ENCODE measurements around the gene SDCBP2.

SDCBP2 gene

GRCh38 chr20:1327241-1327653, 1.7 kb downstream of the SDCBP2 start:
- H3K4me3 ChIP-seq (ENCODE audit: low read length), result no peak overlapping the region
- DNase-seq (ENCODE audit: low read depth), result no peak
- no peak for TF ChIP-seq CTCF (conservative IDR thresholded peaks at IDR 0.05; ENCODE audit: low read depth, low read length)

DNA sequence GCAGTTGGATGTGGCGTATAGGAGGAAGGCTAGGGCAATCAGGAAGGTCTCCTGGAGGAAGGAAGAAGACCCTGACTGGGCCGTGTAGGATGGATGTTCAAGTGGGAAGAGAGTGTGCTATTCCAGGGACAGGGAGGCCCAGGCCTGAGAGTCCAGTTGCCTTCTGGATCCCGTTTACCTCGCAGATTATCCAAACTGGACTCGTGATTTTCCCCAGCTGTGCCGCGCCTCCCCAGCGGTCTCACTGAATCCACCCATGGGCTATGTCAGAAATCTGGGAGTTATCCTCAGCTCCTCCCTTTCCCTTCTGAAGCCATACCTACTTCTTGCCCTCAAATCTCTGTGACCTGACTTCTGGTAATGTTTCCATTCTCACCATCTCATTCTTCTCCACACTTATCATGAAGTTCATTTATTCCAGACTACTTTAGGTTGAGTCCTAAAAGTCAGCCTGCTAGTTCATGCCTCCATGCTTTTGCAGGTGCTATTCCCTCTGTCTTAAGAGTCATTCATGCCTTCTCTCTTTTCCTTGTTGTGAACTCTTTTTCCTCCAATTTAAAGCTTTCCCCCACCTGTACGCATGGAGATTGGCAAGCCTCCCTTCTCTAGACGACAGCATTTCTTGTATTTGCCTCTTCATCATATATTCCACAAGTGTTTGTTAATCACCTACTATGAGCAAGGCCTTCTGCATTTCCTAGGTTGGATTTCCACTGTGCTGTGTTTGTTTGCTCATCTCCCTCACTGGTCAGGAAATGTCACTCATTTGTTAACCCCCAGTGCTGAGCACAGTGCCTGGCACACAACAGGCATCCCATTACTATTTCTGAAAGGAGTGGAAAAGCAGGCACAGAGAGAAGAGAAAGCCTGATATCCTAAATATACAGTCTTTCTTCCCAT, 2.7 kb downstream of the SDCBP2 start:
- TF ChIP-seq CTCF (conservative IDR thresholded peaks at IDR 0.05; ENCODE audit: low read depth, low read length), result no peak
- DNase-seq (ENCODE audit: low read depth), result no peak

DNA sequence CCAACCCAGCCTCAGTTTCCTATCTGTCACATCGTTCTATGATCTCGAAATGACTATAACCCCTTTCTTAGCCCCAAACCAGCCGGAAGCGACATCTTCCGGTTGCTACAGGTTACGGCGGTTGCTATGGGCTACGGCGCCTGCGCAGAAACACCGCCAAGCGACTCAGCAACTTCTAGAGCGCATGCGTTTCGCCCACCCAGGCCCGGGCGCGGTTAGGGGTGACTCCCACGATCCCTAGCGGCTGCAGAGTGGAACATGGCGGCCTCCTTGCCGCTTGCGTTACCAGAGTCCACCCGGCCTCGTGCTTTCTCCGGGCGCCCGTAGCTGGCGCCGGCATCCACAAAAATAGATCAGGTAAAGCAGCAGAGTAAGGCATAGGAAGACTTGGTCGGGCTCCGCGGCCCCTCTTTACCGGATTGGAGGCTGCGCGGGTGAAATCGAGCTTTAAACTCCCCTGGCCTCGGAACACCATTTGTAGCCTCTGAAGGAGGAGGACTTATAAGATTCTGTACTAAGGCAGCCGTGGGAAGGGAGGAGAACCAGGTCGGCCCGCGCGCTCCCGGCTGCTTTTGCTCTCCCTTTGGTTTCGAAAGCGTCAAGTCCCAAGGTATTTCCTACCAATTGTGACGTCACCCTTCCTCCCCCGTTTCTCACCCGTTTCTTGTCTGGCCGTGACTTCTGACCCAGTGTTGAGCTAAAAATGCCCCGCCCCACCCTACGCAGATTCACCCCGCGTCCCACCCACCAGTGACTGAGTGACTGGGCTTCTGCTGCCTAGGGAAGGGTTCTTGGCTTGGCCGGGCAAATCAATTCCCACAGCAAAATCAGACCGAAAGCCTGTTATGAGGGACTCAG, 3.5 kb downstream of the SDCBP2 start:
- TF ChIP-seq CTCF (conservative IDR thresholded peaks at IDR 0.05; ENCODE audit: low read depth, low read length), result no peak
- H3K4me3 ChIP-seq (ENCODE audit: low read length), result peak overlapping the region; percentile 94
- DNase-seq (ENCODE audit: low read depth), result peak; percentile 82

More for the DNA sequence above, 2.7 kb downstream of the SDCBP2 start:
- peak overlapping the region; percentile 94 for H3K4me3 ChIP-seq (ENCODE audit: low read length)

DNA sequence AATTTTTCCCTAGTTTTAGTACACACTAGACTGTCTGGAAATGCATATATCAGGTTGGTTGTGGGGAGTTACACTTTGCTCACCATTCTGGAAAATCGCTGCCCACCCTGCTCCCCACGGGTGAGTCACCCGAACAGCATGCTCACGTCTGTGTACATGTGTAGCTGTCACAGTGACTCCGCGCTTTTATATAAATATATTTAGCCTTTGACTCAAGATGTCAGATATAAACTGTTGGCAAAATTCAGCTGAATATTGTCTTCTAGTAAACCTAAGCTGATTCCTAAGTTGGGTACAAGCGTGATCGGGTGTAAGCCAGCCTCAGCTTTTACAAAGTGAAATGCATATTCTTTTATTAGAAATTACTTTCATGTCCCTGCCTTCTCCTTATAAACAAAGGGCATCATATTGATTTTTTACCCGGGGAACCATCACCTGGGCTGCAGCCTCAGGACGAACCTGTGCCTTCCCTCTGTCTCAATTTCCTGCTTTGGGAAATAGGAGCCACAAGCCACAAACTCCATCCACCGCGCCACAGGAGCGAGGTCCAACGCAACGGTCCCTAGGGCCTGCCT, 4.3 kb downstream of the SDCBP2 start:
- peak overlapping the region; percentile 94 for H3K4me3 ChIP-seq (ENCODE audit: low read length)
- TF ChIP-seq CTCF (conservative IDR thresholded peaks at IDR 0.05; ENCODE audit: low read depth, low read length), result no peak
- DNase-seq (ENCODE audit: low read depth), result no peak

DNA sequence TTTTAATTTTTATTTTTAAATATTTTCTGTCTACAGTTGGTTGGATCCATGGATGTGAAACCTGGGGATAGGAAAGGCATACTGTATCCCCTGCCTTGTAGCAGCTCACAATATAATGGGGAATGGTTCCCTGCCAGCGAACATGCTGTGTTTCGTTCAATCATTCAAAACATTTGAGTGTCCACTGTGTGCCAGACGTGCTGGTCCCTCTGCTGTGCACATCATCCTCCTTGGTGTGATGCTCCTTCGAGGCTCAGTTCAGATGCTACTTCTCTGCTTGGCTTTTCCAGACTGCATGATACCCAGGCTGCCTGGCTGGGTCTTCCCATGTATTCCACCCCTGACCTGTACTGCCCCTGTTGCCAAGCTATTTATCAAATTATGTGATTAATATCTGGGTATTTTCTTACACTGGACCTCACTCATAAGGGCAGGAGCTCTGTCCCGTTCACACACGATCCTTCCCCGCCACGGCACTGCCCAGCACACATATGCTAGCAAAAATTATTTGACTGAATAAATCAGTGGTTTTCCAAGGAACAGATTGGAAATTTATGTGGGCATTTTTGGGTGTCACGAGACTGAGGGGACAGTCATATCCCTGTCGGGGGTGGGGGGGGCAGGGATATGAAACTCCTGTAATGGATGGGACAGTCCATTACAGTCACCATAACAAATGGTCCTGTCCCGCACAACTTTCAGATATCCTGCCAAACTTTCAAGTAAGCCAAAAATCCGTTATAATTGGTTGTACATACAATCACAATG, 4.9 kb downstream of the SDCBP2 start:
- no peak for TF ChIP-seq CTCF (conservative IDR thresholded peaks at IDR 0.05; ENCODE audit: low read depth, low read length)
- H3K4me3 ChIP-seq (ENCODE audit: low read length), result no peak overlapping the region
- no peak for DNase-seq (ENCODE audit: low read depth)

DNA sequence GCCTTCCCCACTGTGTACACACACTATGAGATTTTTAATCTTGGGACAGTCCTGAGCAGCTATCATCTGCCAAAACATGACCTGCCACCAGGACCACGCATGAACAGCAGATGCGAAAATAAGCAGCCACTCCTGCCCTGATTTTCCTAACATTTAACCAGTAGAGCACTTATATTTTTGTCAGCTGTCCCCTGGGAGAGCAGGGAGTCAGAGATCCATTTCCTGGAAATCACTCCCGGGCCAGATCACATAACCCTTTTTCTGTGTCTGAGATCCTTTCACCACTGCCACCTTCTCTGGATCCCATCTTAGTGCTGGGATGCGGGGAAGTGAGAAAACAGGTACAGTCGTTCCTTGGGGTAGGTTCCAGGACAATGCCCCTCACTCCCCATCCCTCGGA, 5.7 kb downstream of the SDCBP2 start:
- DNase-seq (ENCODE audit: low read depth), result no peak
- no peak for TF ChIP-seq CTCF (conservative IDR thresholded peaks at IDR 0.05; ENCODE audit: low read depth, low read length)
- H3K4me3 ChIP-seq (ENCODE audit: low read length), result no peak overlapping the region
